ENCODE data around the gene NFATC1.

NFATC1 gene

GRCh38 chr18:79575891-79576685, 180.4 kb downstream of the NFATC1 start:
- Histone ChIP-seq H3K9me2 (ENCODE audit: low read depth, low read length) (no peaks in the 10 kb centered on the region), H3K9ac (ENCODE audit: low read length) (no peak overlapping the region), H3K4me1 (ENCODE audit: insufficient read depth, low read length, severe bottlenecking) (no peaks in the 10 kb centered on the region), H3F3A (ENCODE audit: insufficient read depth, low read length) (no peaks in the 10 kb centered on the region), H3K27ac (ENCODE audit: low read depth, low read length, poor library complexity, severe bottlenecking) (no peak overlapping the region), H3K27me3 (ENCODE audit: insufficient read depth, low read length) (peaks cover 4% of the 10 kb centered on the region; the same call in 1 of the 2 replicates), H3K36me3 (ENCODE audit: insufficient read depth, low read length) (no peaks in the 10 kb centered on the region; the same call in 1 of the 2 replicates), H4K20me1 (ENCODE audit: insufficient read depth, low read length) (no peaks in the 10 kb centered on the region), H3K4me3 (ENCODE audit: low read depth, low read length, poor library complexity, severe bottlenecking) (no peak overlapping the region), H3K9me3 (ENCODE audit: low read length) (peaks cover 14% of the 10 kb centered on the region), H2AFZ (ENCODE audit: low read length) (no peak overlapping the region), H3K4me2 (ENCODE audit: low read length) (no peak overlapping the region), H3K79me2 (ENCODE audit: insufficient read depth, low read length) (no peaks in the 10 kb centered on the region)
- TF ChIP-seq, protein P1, sequence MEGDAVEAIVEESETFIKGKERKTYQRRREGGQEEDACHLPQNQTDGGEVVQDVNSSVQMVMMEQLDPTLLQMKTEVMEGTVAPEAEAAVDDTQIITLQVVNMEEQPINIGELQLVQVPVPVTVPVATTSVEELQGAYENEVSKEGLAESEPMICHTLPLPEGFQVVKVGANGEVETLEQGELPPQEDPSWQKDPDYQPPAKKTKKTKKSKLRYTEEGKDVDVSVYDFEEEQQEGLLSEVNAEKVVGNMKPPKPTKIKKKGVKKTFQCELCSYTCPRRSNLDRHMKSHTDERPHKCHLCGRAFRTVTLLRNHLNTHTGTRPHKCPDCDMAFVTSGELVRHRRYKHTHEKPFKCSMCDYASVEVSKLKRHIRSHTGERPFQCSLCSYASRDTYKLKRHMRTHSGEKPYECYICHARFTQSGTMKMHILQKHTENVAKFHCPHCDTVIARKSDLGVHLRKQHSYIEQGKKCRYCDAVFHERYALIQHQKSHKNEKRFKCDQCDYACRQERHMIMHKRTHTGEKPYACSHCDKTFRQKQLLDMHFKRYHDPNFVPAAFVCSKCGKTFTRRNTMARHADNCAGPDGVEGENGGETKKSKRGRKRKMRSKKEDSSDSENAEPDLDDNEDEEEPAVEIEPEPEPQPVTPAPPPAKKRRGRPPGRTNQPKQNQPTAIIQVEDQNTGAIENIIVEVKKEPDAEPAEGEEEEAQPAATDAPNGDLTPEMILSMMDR (IDR thresholded peaks at IDR 0.05; ENCODE audit: low read length), result no peak
- TF ChIP-seq EZH2 (IDR thresholded peaks at IDR 0.05; ENCODE audit: borderline replicate concordance, low read length), result no peak

GRCh38 chr18:79576686-79577351, 181.1 kb downstream of the NFATC1 start:
- H3K9me3 ChIP-seq (ENCODE audit: low read length), result peaks cover 14% of the 10 kb centered on the region
- TF ChIP-seq, protein P1 (IDR thresholded peaks at IDR 0.05; ENCODE audit: low read length), result no peak
- TF ChIP-seq EZH2 (IDR thresholded peaks at IDR 0.05; ENCODE audit: borderline replicate concordance, low read length), result no peak
- H3K4me3 ChIP-seq (ENCODE audit: low read depth, low read length, poor library complexity, severe bottlenecking), result no peak overlapping the region
- no peaks in the 10 kb centered on the region for H3F3A ChIP-seq (ENCODE audit: insufficient read depth, low read length)
- H2AFZ ChIP-seq (ENCODE audit: low read length), result no peak overlapping the region
- no peaks in the 10 kb centered on the region; the same call in 1 of the 2 replicates for H3K36me3 ChIP-seq (ENCODE audit: insufficient read depth, low read length)
- peaks cover 4% of the 10 kb centered on the region; the same call in 1 of the 2 replicates for H3K27me3 ChIP-seq (ENCODE audit: insufficient read depth, low read length)
- H4K20me1 ChIP-seq (ENCODE audit: insufficient read depth, low read length), result no peaks in the 10 kb centered on the region
- no peak overlapping the region for H3K27ac ChIP-seq (ENCODE audit: low read depth, low read length, poor library complexity, severe bottlenecking)
- no peak overlapping the region for H3K9ac ChIP-seq (ENCODE audit: low read length)
- no peak overlapping the region for H3K4me2 ChIP-seq (ENCODE audit: low read length)
- no peaks in the 10 kb centered on the region for H3K4me1 ChIP-seq (ENCODE audit: insufficient read depth, low read length, severe bottlenecking)
- H3K9me2 ChIP-seq (ENCODE audit: low read depth, low read length), result no peaks in the 10 kb centered on the region
- H3K79me2 ChIP-seq (ENCODE audit: insufficient read depth, low read length), result no peaks in the 10 kb centered on the region

DNA sequence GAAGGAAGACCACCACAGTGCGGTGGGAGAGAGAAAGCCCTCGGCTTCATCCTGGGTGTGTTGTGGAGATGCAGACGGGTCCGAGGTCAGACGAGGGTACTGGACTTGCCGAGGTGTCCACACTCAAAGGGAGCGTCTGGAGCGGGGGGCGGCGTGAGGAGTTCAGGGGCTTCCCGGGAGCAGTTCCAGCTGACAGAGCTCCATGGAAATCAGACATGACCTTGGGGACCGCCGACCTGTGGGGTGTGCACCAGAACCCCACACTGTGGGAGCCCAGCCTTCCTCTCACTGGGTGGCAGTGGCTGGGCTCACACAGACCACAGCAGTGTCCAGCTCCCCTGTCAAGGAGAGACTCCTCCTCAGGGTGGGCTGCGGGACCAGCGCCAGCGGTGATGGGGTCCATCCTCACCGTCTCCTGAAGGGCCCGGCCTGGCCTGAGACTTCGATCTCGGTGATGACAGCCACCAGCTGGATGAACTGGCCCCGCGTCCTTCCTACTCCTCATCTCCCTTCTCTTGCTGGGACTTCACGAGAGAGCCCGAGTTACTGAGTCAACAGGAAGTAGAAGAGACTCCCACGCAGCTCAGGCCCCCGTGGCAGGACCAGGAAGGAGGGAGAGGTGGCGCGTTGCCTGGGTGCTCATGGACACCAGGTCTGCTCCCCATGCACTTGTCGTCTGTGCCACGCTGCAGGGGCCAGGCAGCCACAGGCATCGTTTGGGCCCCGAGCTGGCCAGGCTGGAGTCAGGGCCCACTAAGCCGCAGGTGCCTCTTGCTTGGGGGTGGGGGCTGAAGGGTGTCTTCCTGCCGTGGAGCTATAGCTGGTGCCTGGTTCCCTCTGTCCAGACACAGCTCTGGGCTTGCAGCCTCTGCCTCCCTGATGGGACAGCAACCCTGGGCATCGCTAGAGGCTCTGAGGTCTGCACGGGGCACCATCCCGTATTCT, 182.0 kb downstream of the NFATC1 start:
- Histone ChIP-seq H3K79me2 (ENCODE audit: insufficient read depth, low read length) (no peaks in the 10 kb centered on the region), H3K4me1 (ENCODE audit: insufficient read depth, low read length, severe bottlenecking) (no peaks in the 10 kb centered on the region), H3K27ac (ENCODE audit: low read depth, low read length, poor library complexity, severe bottlenecking) (no peak overlapping the region), H3K9me3 (ENCODE audit: low read length) (peaks cover 7% of the 10 kb centered on the region), H3K4me3 (ENCODE audit: low read depth, low read length, poor library complexity, severe bottlenecking) (no peak overlapping the region), H3K4me2 (ENCODE audit: low read length) (no peak overlapping the region), H3K9ac (ENCODE audit: low read length) (no peak overlapping the region), H2AFZ (ENCODE audit: low read length) (no peak overlapping the region), H3K36me3 (ENCODE audit: insufficient read depth, low read length) (no peaks in the 10 kb centered on the region; the same call in 1 of the 2 replicates), H3K9me2 (ENCODE audit: low read depth, low read length) (no peaks in the 10 kb centered on the region), H3K27me3 (ENCODE audit: insufficient read depth, low read length) (peaks cover 4% of the 10 kb centered on the region; the same call in 1 of the 2 replicates), H4K20me1 (ENCODE audit: insufficient read depth, low read length) (no peaks in the 10 kb centered on the region), H3F3A (ENCODE audit: insufficient read depth, low read length) (no peaks in the 10 kb centered on the region)
- TF ChIP-seq, protein P1 (IDR thresholded peaks at IDR 0.05; ENCODE audit: low read length), result no peak
- no peak for TF ChIP-seq EZH2 (IDR thresholded peaks at IDR 0.05; ENCODE audit: borderline replicate concordance, low read length)
